HepG2 (cell line): ENCODE data around the gene ASB4. TPM values are rescaled to one million over a fixed set of nuclear protein-coding genes. Genes with fewer than 3 reads are reported as not detected.

Experiments used
- ETV6 ChIP-seq: sonication (generic); formaldehyde crosslinking; conservative IDR thresholded peaks from 2 replicates; pipeline ENCODE4 v1.4.0; 2020; ENCODE audit warnings: missing genetic modification reagents
- KDM5A ChIP-seq: fragments of 200-600 bp; sonication (generic); IDR thresholded peaks from 2 replicates; pipeline ENCODE4 v1.7.0; 2018; ENCODE audit warnings: antibody characterized with exemption, mild to moderate bottlenecking, low read length, borderline replicate concordance
- MTF2 ChIP-seq: sonication (generic); formaldehyde crosslinking; IDR thresholded peaks from 2 replicates; pipeline ENCODE4 v1.5.0; 2020; ENCODE audit warnings: missing genetic modification reagents, borderline replicate concordance
- SNRNP70 ChIP-seq: fragments of 200-400 bp; formaldehyde crosslinking; IDR thresholded peaks from 2 replicates; pipeline ENCODE4 v1.6.1; 2017; ENCODE audit warnings: mild to moderate bottlenecking, low read depth, low read length, moderate library complexity
- THRA ChIP-seq: sonication (generic); formaldehyde crosslinking; IDR thresholded peaks from 2 replicates; pipeline ENCODE4 v1.4.0; 2020; ENCODE audit warnings: missing genetic modification reagents, borderline replicate concordance
- ZFP36 ChIP-seq: fragments of 150-350 bp; IDR thresholded peaks from 2 replicates; pipeline ENCODE4 v1.6.1; 2018; ENCODE audit warnings: borderline replicate concordance, low read length, low read depth; ENCODE audit not compliant: partially characterized antibody
- ZHX1 ChIP-seq: sonication (generic); formaldehyde crosslinking; IDR thresholded peaks from 2 replicates; pipeline ENCODE4 v1.8.1; 2022; ENCODE audit warnings: low read depth, mild to moderate bottlenecking, missing genetic modification reagents
- ZNF317 ChIP-seq: sonication (generic); formaldehyde crosslinking; IDR thresholded peaks from 2 replicates; pipeline ENCODE4 v1.5.0; 2020; ENCODE audit warnings: mild to moderate bottlenecking, missing genetic modification reagents
- ZNF441 ChIP-seq: sonication (generic); formaldehyde crosslinking; IDR thresholded peaks from 2 replicates; pipeline ENCODE4 v1.7.0; 2021; ENCODE audit warnings: missing genetic modification reagents, borderline replicate concordance
- polyA plus RNA-seq, 8 experiments: library from polyadenylated mRNA; depleted of rRNA in 3 of 8; stranded (reverse) in 7 of 8; unstranded in 1 of 8; fragments of >200 nt; fragmentation: Illumina TruSeq in 4 of 8; extraction: Trizol in 4 of 8; gene quantifications; 2 replicates each; pipeline versions ENCODE4 v1.2.1 to v1.2.3, GENCODE V29; 2011 to 2016; ENCODE audit warnings: low read depth in 4 of 8, missing spikeins in 1 of 8, mixed read lengths in 1 of 8; ENCODE audit not compliant: insufficient read depth in 1 of 8
- total RNA-seq, 5 experiments: library from RNA; depleted of rRNA; stranded (reverse); fragments of >200 nt; fragmentation: Illumina TruSeq; extraction: Trizol; gene quantifications; 2 replicates each; pipeline ENCODE4 v1.2.3, GENCODE V29; 2016; ENCODE audit warnings: low read depth in 1 of 5
- TF ChIP-seq, protein P1 (sequence below): IDR thresholded peaks from 2 replicates; pipeline ENCODE4 v1.6.1; 2016; ENCODE audit warnings: mild to moderate bottlenecking
- TF ChIP-seq, protein P2 (sequence below): sonication (generic); formaldehyde crosslinking; IDR thresholded peaks from 2 replicates; pipeline ENCODE4 v1.4.0; 2020; ENCODE audit warnings: mild to moderate bottlenecking, missing genetic modification reagents

The ASB4 gene
- total and polyA plus RNA-seq, 2 of the 13 experiments (the other 11 are each of a cell fraction or from before 2014, with no cell fraction given) = 1.1 to 4.0 TPM

- TF ChIP-seq ZHX1 (CRISPR knock-in tag) (no peak), ZFP36 (no peak), SNRNP70 (no peak), MTF2 (CRISPR knock-in tag) (no peak), ETV6 (peak; percentile 66), ZNF441 (no peak), ZNF317 (CRISPR knock-in tag) (no peak), KDM5A (no peak), THRA (CRISPR knock-in tag) (peak; percentile 43; the same call in 1 of the 2 replicates)
- TF ChIP-seq, protein P1, sequence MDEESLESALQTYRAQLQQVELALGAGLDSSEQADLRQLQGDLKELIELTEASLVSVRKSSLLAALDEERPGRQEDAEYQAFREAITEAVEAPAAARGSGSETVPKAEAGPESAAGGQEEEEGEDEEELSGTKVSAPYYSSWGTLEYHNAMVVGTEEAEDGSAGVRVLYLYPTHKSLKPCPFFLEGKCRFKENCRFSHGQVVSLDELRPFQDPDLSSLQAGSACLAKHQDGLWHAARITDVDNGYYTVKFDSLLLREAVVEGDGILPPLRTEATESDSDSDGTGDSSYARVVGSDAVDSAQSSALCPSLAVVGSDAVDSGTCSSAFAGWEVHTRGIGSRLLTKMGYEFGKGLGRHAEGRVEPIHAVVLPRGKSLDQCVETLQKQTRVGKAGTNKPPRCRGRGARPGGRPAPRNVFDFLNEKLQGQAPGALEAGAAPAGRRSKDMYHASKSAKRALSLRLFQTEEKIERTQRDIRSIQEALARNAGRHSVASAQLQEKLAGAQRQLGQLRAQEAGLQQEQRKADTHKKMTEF (CRISPR knock-in tag) = peak; percentile 31; the same call in 1 of the 2 replicates
- TF ChIP-seq, protein P2, sequence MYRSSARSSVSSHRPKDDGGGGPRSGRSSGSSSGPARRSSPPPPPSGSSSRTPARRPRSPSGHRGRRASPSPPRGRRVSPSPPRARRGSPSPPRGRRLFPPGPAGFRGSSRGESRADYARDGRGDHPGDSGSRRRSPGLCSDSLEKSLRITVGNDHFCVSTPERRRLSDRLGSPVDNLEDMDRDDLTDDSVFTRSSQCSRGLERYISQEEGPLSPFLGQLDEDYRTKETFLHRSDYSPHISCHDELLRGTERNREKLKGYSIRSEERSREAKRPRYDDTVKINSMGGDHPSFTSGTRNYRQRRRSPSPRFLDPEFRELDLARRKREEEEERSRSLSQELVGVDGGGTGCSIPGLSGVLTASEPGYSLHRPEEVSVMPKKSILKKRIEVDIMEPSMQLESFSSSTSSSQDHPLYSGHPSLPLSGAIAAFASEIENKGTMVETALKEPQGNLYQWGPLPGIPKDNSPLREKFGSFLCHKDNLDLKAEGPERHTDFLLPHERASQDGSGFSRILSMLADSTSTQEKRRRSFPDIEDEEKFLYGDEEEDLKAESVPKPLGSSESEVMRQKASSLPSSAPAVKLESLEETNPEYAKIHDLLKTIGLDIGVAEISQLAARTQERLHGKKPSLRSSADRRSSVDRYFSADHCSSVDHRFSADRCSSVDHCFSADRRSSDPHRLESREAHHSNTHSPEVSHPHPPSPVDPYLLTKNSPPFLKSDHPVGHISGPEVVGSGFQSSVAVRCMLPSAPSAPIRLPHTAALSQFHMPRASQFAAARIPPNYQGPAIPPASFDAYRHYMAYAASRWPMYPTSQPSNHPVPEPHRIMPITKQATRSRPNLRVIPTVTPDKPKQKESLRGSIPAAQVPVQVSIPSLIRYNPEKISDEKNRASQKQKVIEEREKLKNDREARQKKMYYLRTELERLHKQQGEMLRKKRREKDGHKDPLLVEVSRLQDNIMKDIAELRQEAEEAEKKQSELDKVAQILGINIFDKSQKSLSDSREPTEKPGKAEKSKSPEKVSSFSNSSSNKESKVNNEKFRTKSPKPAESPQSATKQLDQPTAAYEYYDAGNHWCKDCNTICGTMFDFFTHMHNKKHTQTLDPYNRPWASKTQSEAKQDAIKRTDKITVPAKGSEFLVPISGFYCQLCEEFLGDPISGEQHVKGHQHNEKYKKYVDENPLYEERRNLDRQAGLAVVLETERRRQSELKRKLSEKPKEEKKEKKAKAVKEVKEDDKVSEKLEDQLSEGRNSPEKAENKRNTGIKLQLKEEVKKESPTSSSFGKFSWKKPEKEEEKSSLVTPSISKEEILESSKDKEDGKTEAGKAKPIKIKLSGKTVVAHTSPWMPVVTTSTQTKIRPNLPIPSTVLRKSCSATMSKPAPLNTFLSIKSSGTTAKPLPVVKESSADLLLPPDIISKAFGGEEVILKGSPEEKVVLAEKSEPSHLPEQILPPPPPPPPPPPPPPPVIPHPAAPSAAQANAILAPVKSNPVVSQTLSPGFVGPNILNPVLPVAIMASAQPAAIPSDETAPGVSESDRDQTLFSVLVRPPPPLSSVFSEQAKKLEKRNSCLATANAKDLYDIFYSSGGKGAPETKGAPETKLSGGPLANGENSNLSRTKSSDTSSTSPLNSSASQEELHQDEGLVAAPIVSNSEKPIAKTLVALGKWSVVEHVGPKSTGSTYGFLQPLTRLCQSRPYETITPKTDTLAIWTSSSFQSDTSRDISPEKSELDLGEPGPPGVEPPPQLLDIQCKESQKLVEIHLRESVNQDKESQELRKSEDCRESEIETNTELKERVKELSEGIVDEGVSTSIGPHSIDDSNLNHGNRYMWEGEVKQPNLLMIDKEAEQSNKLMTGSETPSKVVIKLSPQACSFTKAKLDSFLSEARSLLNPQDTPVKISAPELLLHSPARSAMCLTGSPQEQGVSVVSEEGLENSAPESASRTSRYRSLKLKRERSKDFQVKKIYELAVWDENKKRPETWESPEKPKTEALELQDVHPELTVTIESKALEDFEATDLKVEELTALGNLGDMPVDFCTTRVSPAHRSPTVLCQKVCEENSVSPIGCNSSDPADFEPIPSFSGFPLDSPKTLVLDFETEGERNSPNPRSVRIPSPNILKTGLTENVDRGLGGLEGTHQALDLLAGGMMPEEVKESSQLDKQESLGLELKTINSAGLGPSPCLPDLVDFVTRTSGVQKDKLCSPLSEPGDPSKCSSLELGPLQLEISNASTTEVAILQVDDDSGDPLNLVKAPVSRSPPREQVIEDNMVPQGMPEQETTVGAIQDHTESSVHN (CRISPR knock-in tag) = no peak
These were observed 44.5 kb upstream of the ASB4 start (continued) for GRCh38 chr7:95441042-95441823.
